ENCODE results near the gene SIK2.

DNA sequence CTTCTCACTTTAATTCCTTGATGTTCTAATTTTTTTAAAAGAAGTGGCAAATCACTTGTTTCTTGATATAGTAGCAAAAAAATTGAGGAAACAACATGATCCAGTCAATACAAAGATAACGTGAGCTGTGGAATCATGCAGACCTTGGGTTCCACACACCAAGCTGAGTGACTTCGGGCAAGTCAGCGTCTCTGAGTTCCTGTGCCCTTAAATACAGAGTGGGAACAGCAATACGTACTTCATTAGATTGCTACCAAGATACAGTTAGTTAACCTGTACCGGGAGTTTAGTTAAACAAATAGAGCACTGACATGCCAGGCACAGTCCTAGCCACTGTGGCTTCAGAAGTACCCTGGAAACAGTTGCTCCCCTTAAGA, 105.4 kb downstream of the SIK2 start:
- TF ChIP-seq, protein P1, sequence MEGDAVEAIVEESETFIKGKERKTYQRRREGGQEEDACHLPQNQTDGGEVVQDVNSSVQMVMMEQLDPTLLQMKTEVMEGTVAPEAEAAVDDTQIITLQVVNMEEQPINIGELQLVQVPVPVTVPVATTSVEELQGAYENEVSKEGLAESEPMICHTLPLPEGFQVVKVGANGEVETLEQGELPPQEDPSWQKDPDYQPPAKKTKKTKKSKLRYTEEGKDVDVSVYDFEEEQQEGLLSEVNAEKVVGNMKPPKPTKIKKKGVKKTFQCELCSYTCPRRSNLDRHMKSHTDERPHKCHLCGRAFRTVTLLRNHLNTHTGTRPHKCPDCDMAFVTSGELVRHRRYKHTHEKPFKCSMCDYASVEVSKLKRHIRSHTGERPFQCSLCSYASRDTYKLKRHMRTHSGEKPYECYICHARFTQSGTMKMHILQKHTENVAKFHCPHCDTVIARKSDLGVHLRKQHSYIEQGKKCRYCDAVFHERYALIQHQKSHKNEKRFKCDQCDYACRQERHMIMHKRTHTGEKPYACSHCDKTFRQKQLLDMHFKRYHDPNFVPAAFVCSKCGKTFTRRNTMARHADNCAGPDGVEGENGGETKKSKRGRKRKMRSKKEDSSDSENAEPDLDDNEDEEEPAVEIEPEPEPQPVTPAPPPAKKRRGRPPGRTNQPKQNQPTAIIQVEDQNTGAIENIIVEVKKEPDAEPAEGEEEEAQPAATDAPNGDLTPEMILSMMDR (IDR thresholded peaks at IDR 0.05; ENCODE audit: poor library complexity, severe bottlenecking) = no peak
- TF ChIP-seq TAF1 (IDR thresholded peaks at IDR 0.05; ENCODE audit: low read depth) (no peak), EZH2 (IDR thresholded peaks at IDR 0.05; ENCODE audit: borderline replicate concordance, insufficient read depth, low read length, poor library complexity, severe bottlenecking) (no peak)

All from neural cell (in vitro differentiated cells).